Cardiac muscle cell (in vitro differentiated cells and primary cell): ENCODE data around the gene ENPP3. TPM values are rescaled to one million over a fixed set of nuclear protein-coding genes. Genes with fewer than 3 reads are reported as not detected.
A peak's percentile ranks its signal among the peaks of the same experiment; 100 is the strongest.

Source experiments
- DNase-seq, 2 donors: peaks; one replicate each; pipeline versions ENCODE4 v3.0.0 to v3.0.0-alpha.2; 2010 to 2017; ENCODE audit warnings: low read depth in 1 of 2, low spot score in 1 of 2
- H3K27ac ChIP-seq: fragments of 200-600 bp; sonication (generic); 2 replicates; pipeline ENCODE4 v1.5.1; 2016
- H3K27me3 ChIP-seq: fragments of 200-600 bp; sonication (generic); 2 replicates; pipeline ENCODE4 v1.6.0; 2016; ENCODE audit warnings: control low read depth
- H3K36me3 ChIP-seq: fragments of 200-600 bp; sonication (generic); 2 replicates; pipeline ENCODE4 v1.5.1; 2016; ENCODE audit warnings: control low read depth
- H3K4me1 ChIP-seq: fragments of 200-600 bp; sonication (generic); 2 replicates; pipeline ENCODE4 v1.8.1; 2017; ENCODE audit warnings: low read depth, mild to moderate bottlenecking, mixed run types
- H3K4me3 ChIP-seq: fragments of 200-600 bp; sonication (generic); 2 replicates; pipeline ENCODE4 v1.5.1; 2016; ENCODE audit warnings: mild to moderate bottlenecking
- H3K9me3 ChIP-seq: fragments of 200-600 bp; sonication (generic); 2 replicates; pipeline ENCODE4 v1.5.1; 2017; ENCODE audit warnings: low read depth, mild to moderate bottlenecking, control low read depth
- CTCF ChIP-seq: IDR thresholded peaks from 2 replicates; pipeline ENCODE4 v1.5.1; 2012; ENCODE audit warnings: low read depth, mild to moderate bottlenecking, low read length
- polyA plus RNA-seq: library from polyadenylated mRNA; unstranded; fragments of >200 nt; fragmentation: Nextera tagmentation; extraction: Ambion mirVana; gene quantifications from 2 replicates; pipeline ENCODE4 v1.2.1, GENCODE V29; 2016
- total RNA-seq: library from RNA; depleted of rRNA; stranded (reverse); fragments of >200 nt; gene quantifications from 2 replicates; pipeline ENCODE4 v1.2.3, GENCODE V29; 2016

ENPP3 gene
- total and polyA plus RNA-seq, 2 experiments from 2014 or later: 0.07 to 0.09 TPM

- Histone ChIP-seq H3K36me3 (no peaks in the 10 kb centered on the region), H3K27me3 (no peaks in the 10 kb centered on the region), H3K27ac (no peak overlapping the region), H3K9me3 (no peaks in the 10 kb centered on the region), H3K4me3 (no peak overlapping the region), H3K4me1 (no peaks in the 10 kb centered on the region)
- no peak for DNase-seq
- no peak for TF ChIP-seq CTCF
Measured at GRCh38 chr6:131657222-131657621, 20.1 kb downstream of the ENPP3 start.

- no peaks in the 10 kb centered on the region for H3K4me1 ChIP-seq
- peak in 1 of 2 donors; percentile 40 for DNase-seq
- no peak for TF ChIP-seq CTCF
- no peak overlapping the region for H3K4me3 ChIP-seq
- H3K27ac ChIP-seq: no peak overlapping the region
- no peaks in the 10 kb centered on the region for H3K36me3 ChIP-seq
- H3K9me3 ChIP-seq: no peaks in the 10 kb centered on the region
- H3K27me3 ChIP-seq: no peaks in the 10 kb centered on the region
Measured at GRCh38 chr6:131657630-131658111, 20.6 kb downstream of the ENPP3 start.

GRCh38 chr6:131658287-131658686 lies 21.2 kb downstream of the ENPP3 start:
- H3K9me3 ChIP-seq: no peaks in the 10 kb centered on the region
- H3K27ac ChIP-seq: no peak overlapping the region
- TF ChIP-seq CTCF: no peak
- no peaks in the 10 kb centered on the region for H3K4me1 ChIP-seq
- DNase-seq: no peak
- H3K27me3 ChIP-seq: no peaks in the 10 kb centered on the region
- no peaks in the 10 kb centered on the region for H3K36me3 ChIP-seq
- H3K4me3 ChIP-seq: no peak overlapping the region

GRCh38 chr6:131660195-131660594 lies 23.1 kb downstream of the ENPP3 start:
- no peak for TF ChIP-seq CTCF
- peak in 1 of 2 donors; percentile 8 for DNase-seq

GRCh38 chr6:131663578-131664165 lies 26.6 kb downstream of the ENPP3 start:
- no peaks in the 10 kb centered on the region for H3K36me3 ChIP-seq
- H3K4me3 ChIP-seq: no peak overlapping the region
- H3K27ac ChIP-seq: no peak overlapping the region
- no peak for TF ChIP-seq CTCF
- DNase-seq: no peak
- H3K4me1 ChIP-seq: no peaks in the 10 kb centered on the region
- H3K27me3 ChIP-seq: no peaks in the 10 kb centered on the region
- no peaks in the 10 kb centered on the region for H3K9me3 ChIP-seq

More at GRCh38 chr6:131660195-131660594, 23.1 kb downstream of the ENPP3 start:
- no peaks in the 10 kb centered on the region for H3K36me3 ChIP-seq
- no peaks in the 10 kb centered on the region for H3K9me3 ChIP-seq
- no peaks in the 10 kb centered on the region for H3K4me1 ChIP-seq
- no peaks in the 10 kb centered on the region for H3K27me3 ChIP-seq
- no peak overlapping the region for H3K4me3 ChIP-seq
- H3K27ac ChIP-seq: no peak overlapping the region

GRCh38 chr6:131669891-131670290 lies 32.8 kb downstream of the ENPP3 start:
- peak in 1 of 2 donors; percentile 18 for DNase-seq
- Histone ChIP-seq H3K4me1 (no peaks in the 10 kb centered on the region), H3K9me3 (no peaks in the 10 kb centered on the region), H3K27ac (no peak overlapping the region), H3K27me3 (no peaks in the 10 kb centered on the region), H3K4me3 (no peak overlapping the region), H3K36me3 (no peaks in the 10 kb centered on the region)
- TF ChIP-seq CTCF: no peak
